OCI-LY7 (cell line): Measurements from ENCODE around the gene PARL.

Experiments used
- CTCF ChIP-seq: fragments of 200-600 bp; sonication (generic); conservative IDR thresholded peaks from 2 replicates; pipeline ENCODE4 v1.5.1; 2014; ENCODE audit warnings: mild to moderate bottlenecking, antibody characterized with exemption, low read length, moderate library complexity, mixed read lengths
- EZH2phosphoT487 ChIP-seq: fragments of 200-600 bp; sonication (generic); IDR thresholded peaks from 2 replicates; pipeline ENCODE4 v1.6.1; 2018; ENCODE audit warnings: low read depth, borderline replicate concordance, mild to moderate bottlenecking, mixed run types, antibody characterized with exemption, low read length, moderate library complexity, mixed read lengths

GRCh38 chr3:183907911-183908331 lies 23.2 kb upstream of the PARL start:
- TF ChIP-seq CTCF (no peak), EZH2phosphoT487 (no peak)
